DMS79 treated with DMSO at 0.1 percent for 48 hours (cell line): Measurements from ENCODE around the gene LRP11.
"Not testable (repeated sequence)": the region's sequence is repeated elsewhere in the genome, so short reads cannot be mapped to it uniquely, and the experiment has no call there.

Source experiments
- DNase-seq: peaks from one replicate; lab custom pipeline; 2025; lab: John Stamatoyannopoulos, UW

Gene LRP11

GRCh38 chr6:149897855-149898744 lies 33.9 kb upstream of the LRP11 start, which contains the start of gene RAET1E:
Gene RAET1E, minus strand, starts transcription at chr6:149898113. Its CDS starts 7,212 bp downstream, at chr6:149890901.
- DNase-seq, result no peak

- DNase-seq, result no peak
These were observed 33.0 kb upstream of the LRP11 start for GRCh38 chr6:149897015-149897697.

- no peak for DNase-seq
These were observed 32.3 kb upstream of the LRP11 start for GRCh38 chr6:149896491-149896890.

GRCh38 chr6:149895833-149896271 lies 31.7 kb upstream of the LRP11 start:
- DNase-seq, result no peak

GRCh38 chr6:149895048-149895590 lies 31.0 kb upstream of the LRP11 start:
- no peak for DNase-seq

GRCh38 chr6:149891864-149892263 lies 27.7 kb upstream of the LRP11 start:
- not testable (repeated sequence) for DNase-seq

GRCh38 chr6:149891259-149891658 lies 27.1 kb upstream of the LRP11 start:
- DNase-seq, result no peak

- no peak for DNase-seq
These were observed 26.5 kb upstream of the LRP11 start for GRCh38 chr6:149890629-149891045.

GRCh38 chr6:149889326-149889725 lies 25.2 kb upstream of the LRP11 start:
- no peak for DNase-seq

- DNase-seq, result no peak
These were observed 24.5 kb upstream of the LRP11 start for GRCh38 chr6:149888659-149889058.

- DNase-seq, result no peak
These were observed 23.9 kb upstream of the LRP11 start for GRCh38 chr6:149888093-149888492.

- DNase-seq, result no peak
These were observed 23.2 kb upstream of the LRP11 start for GRCh38 chr6:149887343-149887742.

- DNase-seq, result no peak
These were observed 21.7 kb upstream of the LRP11 start for GRCh38 chr6:149885888-149886287.

GRCh38 chr6:149884617-149885016 lies 20.5 kb upstream of the LRP11 start:
- DNase-seq, result no peak

GRCh38 chr6:149884215-149884614 lies 20.1 kb upstream of the LRP11 start:
- no peak for DNase-seq

- no peak for DNase-seq
These were observed 17.7 kb upstream of the LRP11 start for GRCh38 chr6:149881860-149882259.

GRCh38 chr6:149881066-149881766 lies 17.1 kb upstream of the LRP11 start:
- no peak for DNase-seq

- DNase-seq, result no peak
These were observed 13.5 kb upstream of the LRP11 start for GRCh38 chr6:149877659-149878058.

GRCh38 chr6:149876241-149876933 lies 12.2 kb upstream of the LRP11 start:
- no peak for DNase-seq

- DNase-seq, result no peak
These were observed 8.1 kb upstream of the LRP11 start for GRCh38 chr6:149872233-149872632.

- DNase-seq, result no peak
These were observed 7.0 kb upstream of the LRP11 start for GRCh38 chr6:149871182-149871581.
